Measurements from ENCODE around the gene DLX1.

- TF ChIP-seq CTCF (conservative IDR thresholded peaks at IDR 0.05) (no peak), EZH2 (IDR thresholded peaks at IDR 0.05; ENCODE audit: low read depth) (no peak)
Measured at GRCh38 chr2:172074254-172074653, 11.1 kb upstream of the DLX1 start.

Data from PC-9 (cell line).